RWPE2 (cell line): ENCODE measurements around the gene C1orf87.

ENCODE experiments used
- ATAC-seq: fragments of 200-7000 bp; cut with Tn5 transposase; 3 replicates; pipeline ENCODE4 v1.9.1; 2021; ENCODE audit warnings: low read depth
- DNase-seq: peaks from one replicate; pipeline ENCODE4 v3.0.0-alpha.2; 2020; ENCODE audit warnings: low spot score
- H3K27ac ChIP-seq: fragments of 450-650 bp; 2 replicates; pipeline ENCODE4 v1.5.1; 2017; ENCODE audit warnings: mild to moderate bottlenecking; ENCODE audit not compliant: poor library complexity, severe bottlenecking
- H3K27me3 ChIP-seq: fragments of 250-450 bp; sonication (Bioruptor Pico); 2 replicates; pipeline ENCODE4 v1.5.1; 2021; ENCODE audit warnings: mild to moderate bottlenecking, moderate library complexity; ENCODE audit not compliant: insufficient read depth, poor library complexity, severe bottlenecking
- H3K36me3 ChIP-seq: fragments of 250-450 bp; sonication (Bioruptor Pico); 2 replicates; pipeline ENCODE4 v1.5.1; 2020; ENCODE audit warnings: low read depth, mild to moderate bottlenecking, moderate library complexity
- H3K4me1 ChIP-seq: fragments of 250-450 bp; sonication (Bioruptor Pico); 2 replicates; pipeline ENCODE4 v1.5.1; 2021; ENCODE audit warnings: mild to moderate bottlenecking, moderate library complexity; ENCODE audit not compliant: insufficient read depth, poor library complexity, severe bottlenecking
- H3K4me3 ChIP-seq: fragments of 250-450 bp; sonication (Bioruptor Pico); 2 replicates; pipeline ENCODE4 v1.5.1; 2021; ENCODE audit warnings: mild to moderate bottlenecking, moderate library complexity; ENCODE audit not compliant: severe bottlenecking
- H3K9me3 ChIP-seq: fragments of 250-450 bp; sonication (Bioruptor Pico); 2 replicates; pipeline ENCODE4 v1.5.1; 2021; ENCODE audit warnings: mild to moderate bottlenecking, moderate library complexity; ENCODE audit not compliant: severe bottlenecking
- TF ChIP-seq, protein P1 (sequence below): fragments of 450-650 bp; IDR thresholded peaks from one replicate; pipeline ENCODE4 v1.5.1; 2017; ENCODE audit warnings: mild to moderate bottlenecking, moderate library complexity; ENCODE audit not compliant: poor library complexity, severe bottlenecking

Gene C1orf87

DNA sequence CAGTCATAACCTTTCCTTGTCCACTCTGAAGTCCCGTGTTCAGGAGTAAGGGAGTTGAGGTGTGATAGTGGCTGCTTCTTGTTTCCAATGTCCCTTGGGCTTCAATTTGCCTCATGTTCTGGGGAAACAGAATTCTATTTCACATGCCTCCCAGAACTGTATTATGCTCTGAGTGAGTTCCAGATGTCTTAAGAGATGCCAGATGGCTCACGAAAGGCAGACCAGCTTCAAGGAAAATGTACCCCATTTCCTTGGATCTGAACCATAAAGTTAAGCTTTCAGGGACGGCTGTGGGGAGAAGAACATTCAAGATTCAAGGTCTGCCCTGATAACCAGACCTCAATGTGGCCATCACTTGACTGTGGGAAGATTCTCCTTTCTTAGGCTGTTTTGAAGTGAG lies 42.4 kb downstream of the C1orf87 start:
- Histone ChIP-seq H3K27me3 (peaks cover 3% of the 10 kb centered on the region), H3K4me1 (no peaks in the 10 kb centered on the region), H3K9me3 (no peaks in the 10 kb centered on the region), H3K27ac (no peak overlapping the region), H3K4me3 (no peak overlapping the region), H3K36me3 (no peaks in the 10 kb centered on the region)
- DNase-seq (no peak), ATAC-seq (no peak)
- TF ChIP-seq, protein P1, sequence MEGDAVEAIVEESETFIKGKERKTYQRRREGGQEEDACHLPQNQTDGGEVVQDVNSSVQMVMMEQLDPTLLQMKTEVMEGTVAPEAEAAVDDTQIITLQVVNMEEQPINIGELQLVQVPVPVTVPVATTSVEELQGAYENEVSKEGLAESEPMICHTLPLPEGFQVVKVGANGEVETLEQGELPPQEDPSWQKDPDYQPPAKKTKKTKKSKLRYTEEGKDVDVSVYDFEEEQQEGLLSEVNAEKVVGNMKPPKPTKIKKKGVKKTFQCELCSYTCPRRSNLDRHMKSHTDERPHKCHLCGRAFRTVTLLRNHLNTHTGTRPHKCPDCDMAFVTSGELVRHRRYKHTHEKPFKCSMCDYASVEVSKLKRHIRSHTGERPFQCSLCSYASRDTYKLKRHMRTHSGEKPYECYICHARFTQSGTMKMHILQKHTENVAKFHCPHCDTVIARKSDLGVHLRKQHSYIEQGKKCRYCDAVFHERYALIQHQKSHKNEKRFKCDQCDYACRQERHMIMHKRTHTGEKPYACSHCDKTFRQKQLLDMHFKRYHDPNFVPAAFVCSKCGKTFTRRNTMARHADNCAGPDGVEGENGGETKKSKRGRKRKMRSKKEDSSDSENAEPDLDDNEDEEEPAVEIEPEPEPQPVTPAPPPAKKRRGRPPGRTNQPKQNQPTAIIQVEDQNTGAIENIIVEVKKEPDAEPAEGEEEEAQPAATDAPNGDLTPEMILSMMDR: no peak

DNA sequence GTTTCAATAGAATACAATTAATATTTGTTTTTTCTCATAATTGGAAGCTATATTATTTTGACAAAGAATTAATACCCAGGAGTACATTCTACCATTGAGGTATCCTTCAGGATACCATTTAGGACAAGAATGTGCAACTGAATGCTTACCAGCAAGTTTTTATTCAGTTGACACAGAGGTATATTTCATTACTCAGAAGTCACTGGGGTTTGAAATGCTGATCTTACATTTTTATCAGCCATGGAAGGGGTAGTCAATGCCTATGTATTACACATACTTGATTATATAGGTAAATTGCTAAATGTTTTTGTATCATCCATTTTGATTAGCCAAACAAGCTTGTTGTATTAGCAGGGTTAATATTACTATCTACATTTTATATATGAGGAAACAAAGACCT lies 48.0 kb downstream of the C1orf87 start:
- DNase-seq (no peak), ATAC-seq (no peak)
- TF ChIP-seq, protein P1: no peak
- Histone ChIP-seq H3K9me3 (no peaks in the 10 kb centered on the region), H3K36me3 (no peaks in the 10 kb centered on the region), H3K4me3 (no peak overlapping the region), H3K27ac (no peak overlapping the region), H3K4me1 (no peaks in the 10 kb centered on the region), H3K27me3 (peaks cover 5% of the 10 kb centered on the region)

DNA sequence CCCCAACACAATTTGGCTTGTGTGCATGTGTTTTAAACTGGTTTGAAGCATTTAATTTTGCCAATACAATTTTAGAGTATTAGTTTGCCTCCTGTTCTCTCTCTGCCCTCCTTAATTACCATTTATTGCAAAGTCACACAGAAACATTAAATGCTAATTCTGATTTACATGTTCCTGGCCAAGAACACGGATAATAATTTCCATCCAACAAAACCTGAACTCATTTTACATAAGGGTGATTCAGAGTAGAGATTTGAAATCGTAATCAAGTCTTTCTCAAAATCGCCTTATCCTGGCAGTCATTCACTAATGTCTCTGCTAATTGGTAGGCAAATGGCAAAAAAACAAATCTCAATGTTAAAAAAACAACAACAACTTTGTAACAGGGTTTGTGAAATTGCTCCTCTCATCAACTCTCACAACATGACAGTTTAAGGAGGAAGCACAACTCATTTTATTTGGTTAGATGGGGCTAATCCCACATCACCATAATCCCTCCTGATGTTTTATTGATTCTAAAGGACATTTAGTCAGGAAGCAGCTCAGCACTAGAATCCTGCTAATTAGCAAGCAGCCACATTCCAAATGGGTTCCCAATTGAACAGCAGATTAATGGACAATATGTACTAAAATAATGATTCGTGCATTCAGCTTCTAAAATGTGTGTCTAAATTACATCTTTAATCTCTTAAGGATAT lies 55.9 kb downstream of the C1orf87 start:
- no peak overlapping the region for H3K27ac ChIP-seq
- no peak for DNase-seq
- H3K27me3 ChIP-seq: peaks cover 3% of the 10 kb centered on the region
- no peaks in the 10 kb centered on the region for H3K36me3 ChIP-seq
- TF ChIP-seq, protein P1: no peak
- H3K4me3 ChIP-seq: no peak overlapping the region
- no peak for ATAC-seq
- H3K4me1 ChIP-seq: no peaks in the 10 kb centered on the region
- no peaks in the 10 kb centered on the region for H3K9me3 ChIP-seq

DNA sequence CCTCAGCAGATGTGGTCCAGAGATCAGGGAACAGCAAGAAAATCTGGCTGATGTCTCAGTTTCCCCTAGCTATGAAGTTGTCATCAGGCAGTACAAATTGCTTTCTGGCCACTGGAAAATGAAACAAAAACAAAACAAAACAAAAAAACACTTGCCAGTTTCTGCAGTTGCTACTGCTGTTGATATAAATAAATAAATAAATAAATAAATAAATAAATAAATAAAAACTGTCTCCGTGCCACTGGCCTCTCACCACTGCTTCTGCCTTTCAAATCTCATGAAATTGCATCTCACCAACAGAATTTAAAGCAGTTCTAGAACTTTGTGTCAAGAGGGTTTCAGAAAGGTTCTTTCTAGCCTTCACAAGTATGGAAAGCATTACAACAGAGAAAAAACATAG lies 62.9 kb downstream of the C1orf87 start:
- Histone ChIP-seq H3K27me3 (no peaks in the 10 kb centered on the region), H3K27ac (no peak overlapping the region), H3K9me3 (no peaks in the 10 kb centered on the region), H3K4me1 (no peaks in the 10 kb centered on the region), H3K36me3 (no peaks in the 10 kb centered on the region), H3K4me3 (no peak overlapping the region)
- ATAC-seq (no peak), DNase-seq (no peak)
- TF ChIP-seq, protein P1: no peak

DNA sequence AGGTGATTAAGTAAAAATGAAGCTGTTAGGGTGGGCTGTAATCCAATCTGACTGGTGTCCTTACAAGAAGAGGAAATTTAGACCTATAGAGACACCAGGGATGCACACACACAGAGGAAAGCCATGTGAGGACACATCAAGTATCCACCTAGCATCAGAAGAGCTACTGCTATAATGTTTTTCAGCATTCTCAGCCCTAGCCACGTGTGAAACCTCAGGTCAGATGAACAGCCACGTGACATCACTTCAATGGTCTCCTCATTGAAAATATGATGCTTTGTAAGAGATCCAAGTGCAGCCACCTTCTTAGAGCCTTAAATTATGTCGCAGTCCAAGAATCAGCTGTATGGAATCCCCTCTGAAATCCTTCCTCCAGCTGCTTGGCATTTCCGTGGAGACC lies 65.1 kb downstream of the C1orf87 start:
- DNase-seq: no peak
- Histone ChIP-seq H3K27me3 (no peaks in the 10 kb centered on the region), H3K4me3 (no peak overlapping the region), H3K9me3 (no peaks in the 10 kb centered on the region), H3K27ac (no peak overlapping the region), H3K36me3 (no peaks in the 10 kb centered on the region), H3K4me1 (no peaks in the 10 kb centered on the region)
- TF ChIP-seq, protein P1: no peak
- no peak for ATAC-seq
